Neutrophil (primary cell): Measurements from ENCODE around the gene USH1C.

Experiments used
- H3K27ac ChIP-seq: fragments of 200-600 bp; sonication (generic); 2 replicates; pipeline ENCODE4 v1.5.1; 2016; ENCODE audit warnings: mild to moderate bottlenecking, moderate library complexity
- H3K27me3 ChIP-seq: fragments of 200-600 bp; sonication (generic); 2 replicates; pipeline ENCODE4 v1.6.0; 2016; ENCODE audit warnings: mild to moderate bottlenecking
- H3K36me3 ChIP-seq: fragments of 200-600 bp; sonication (generic); 2 replicates; pipeline ENCODE4 v1.5.1; 2017
- H3K4me1 ChIP-seq, 2 experiments: fragments of 200-600 bp in 1 of 2; sonication (generic) in 1 of 2; 1 replicate in 1 of 2; 2 replicates in 1 of 2; pipeline versions ENCODE4 v1.5.1 to v1.6.1; 2013 to 2016; ENCODE audit warnings: low read depth in 1 of 2, low read length in 1 of 2, mild to moderate bottlenecking in 1 of 2, moderate library complexity in 1 of 2; ENCODE audit not compliant: control insufficient read depth in 1 of 2, insufficient read depth in 1 of 2
- H3K4me3 ChIP-seq, 2 experiments: fragments of 200-600 bp in 1 of 2; sonication (generic) in 1 of 2; 1 replicate in 1 of 2; 2 replicates in 1 of 2; pipeline ENCODE4 v1.5.1; 2013 to 2016; ENCODE audit warnings: low read depth in 1 of 2, low read length in 1 of 2, mild to moderate bottlenecking in 1 of 2, moderate library complexity in 1 of 2
- H3K9me3 ChIP-seq: fragments of 200-600 bp; sonication (generic); 2 replicates; pipeline ENCODE4 v1.5.1; 2016
- CTCF ChIP-seq: fragments of 200-600 bp; sonication (generic); IDR thresholded peaks from 2 replicates; pipeline ENCODE4 v1.5.1; 2016; ENCODE audit warnings: antibody characterized with exemption

USH1C gene

DNA sequence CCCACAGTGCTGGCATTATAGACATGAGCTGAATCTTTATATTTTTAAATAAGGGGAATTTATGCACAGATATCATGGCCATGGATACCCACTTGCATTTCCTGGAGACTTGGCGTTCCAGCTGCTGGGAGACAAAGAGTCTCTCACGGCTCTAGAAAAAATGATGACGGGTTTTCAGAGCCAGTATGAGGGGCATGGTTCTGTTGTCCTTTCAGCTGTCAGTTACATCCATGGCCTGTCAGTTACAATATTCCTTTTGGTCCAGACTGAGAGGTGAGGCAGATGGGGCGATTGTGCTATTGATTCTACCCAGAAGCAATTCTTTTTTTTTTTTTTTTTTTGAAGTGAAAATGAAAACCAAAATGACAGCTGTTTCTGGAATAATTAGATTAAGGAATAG, 29.7 kb downstream of the USH1C start:
- Histone ChIP-seq H3K4me3 (no peak overlapping the region), H3K4me1 (no peaks in the 10 kb centered on the region), H3K27ac (no peak overlapping the region), H3K9me3 (no peaks in the 10 kb centered on the region), H3K27me3 (peaks cover 20% of the 10 kb centered on the region), H3K36me3 (no peaks in the 10 kb centered on the region)
- no peak for TF ChIP-seq CTCF

DNA sequence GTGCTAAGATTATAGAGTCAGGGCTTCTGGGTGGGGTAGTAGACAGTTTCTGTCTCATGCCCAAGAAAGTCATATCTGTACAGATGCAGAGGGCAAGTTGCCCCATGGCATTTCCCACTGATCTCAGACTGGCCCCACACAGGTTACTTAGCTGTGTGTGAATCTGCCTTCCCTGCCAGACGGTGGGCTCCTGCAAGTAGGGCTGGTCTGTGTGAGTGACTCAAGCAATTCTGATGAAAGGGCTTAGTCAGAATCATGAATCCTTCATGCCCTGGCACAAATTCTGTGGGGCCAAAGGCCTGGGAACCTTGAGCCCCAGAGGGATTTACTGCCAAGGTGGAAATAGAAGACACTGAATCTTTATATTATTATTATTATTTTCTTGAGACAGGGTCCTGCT, 30.4 kb downstream of the USH1C start:
- TF ChIP-seq CTCF, result no peak
- Histone ChIP-seq H3K36me3 (no peaks in the 10 kb centered on the region), H3K4me3 (no peak overlapping the region), H3K4me1 (no peaks in the 10 kb centered on the region), H3K27me3 (peaks cover 27% of the 10 kb centered on the region), H3K9me3 (no peaks in the 10 kb centered on the region), H3K27ac (no peak overlapping the region)

- Histone ChIP-seq H3K9me3 (no peaks in the 10 kb centered on the region), H3K27ac (no peak overlapping the region), H3K4me1 (no peaks in the 10 kb centered on the region), H3K36me3 (no peaks in the 10 kb centered on the region), H3K27me3 (peaks cover 41% of the 10 kb centered on the region), H3K4me3 (no peak overlapping the region)
- TF ChIP-seq CTCF, result no peak
Measured at GRCh38 chr11:17512101-17512500, 32.1 kb downstream of the USH1C start.

DNA sequence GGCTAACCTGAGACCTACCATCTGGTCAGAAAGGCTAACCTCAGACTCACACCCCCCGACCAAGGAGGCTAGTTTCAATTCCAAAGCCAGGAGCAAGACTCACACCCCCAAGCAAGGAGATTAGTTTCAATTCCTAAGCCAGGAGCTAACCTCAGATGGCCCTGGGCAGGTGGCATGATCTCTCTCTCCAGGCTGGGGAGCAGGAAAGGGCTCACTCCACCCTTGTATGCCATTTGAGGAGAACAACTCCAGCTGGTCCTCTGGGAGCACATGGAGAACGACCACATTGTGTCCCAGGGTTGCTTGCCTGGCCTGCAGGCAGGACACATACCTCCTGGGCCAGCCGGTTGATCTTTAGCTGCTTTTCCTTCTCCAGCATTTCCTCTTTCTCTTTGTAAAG, 32.6 kb downstream of the USH1C start:
- no peak for TF ChIP-seq CTCF
- H3K27me3 ChIP-seq, result peaks cover 45% of the 10 kb centered on the region

GRCh38 chr11:17510507-17511206, 33.6 kb downstream of the USH1C start:
- no peak overlapping the region for H3K27ac ChIP-seq
- H3K9me3 ChIP-seq, result no peaks in the 10 kb centered on the region
- H3K4me3 ChIP-seq, result no peak overlapping the region
- H3K4me1 ChIP-seq, result no peaks in the 10 kb centered on the region
- no peaks in the 10 kb centered on the region for H3K36me3 ChIP-seq
- H3K27me3 ChIP-seq, result peaks cover 45% of the 10 kb centered on the region
- TF ChIP-seq CTCF, result no peak

More for the DNA sequence above, 32.6 kb downstream of the USH1C start:
- no peak overlapping the region for H3K27ac ChIP-seq
- H3K4me1 ChIP-seq, result no peaks in the 10 kb centered on the region
- no peak overlapping the region for H3K4me3 ChIP-seq
- no peaks in the 10 kb centered on the region for H3K9me3 ChIP-seq
- H3K36me3 ChIP-seq, result no peaks in the 10 kb centered on the region

- Histone ChIP-seq H3K4me3 (no peak overlapping the region), H3K9me3 (no peaks in the 10 kb centered on the region), H3K4me1 (no peaks in the 10 kb centered on the region), H3K27ac (no peak overlapping the region), H3K27me3 (peaks cover 45% of the 10 kb centered on the region), H3K36me3 (no peaks in the 10 kb centered on the region)
- no peak for TF ChIP-seq CTCF
Measured at GRCh38 chr11:17508791-17509190, 35.4 kb downstream of the USH1C start.
